GM12878 (cell line): ENCODE measurements around the gene ELAVL4. TPM values are rescaled to one million over a fixed set of nuclear protein-coding genes. Genes with fewer than 3 reads are reported as not detected.

Source experiments
- ATAC-seq: fragments of 200-7000 bp; cut with Tn5 transposase; 3 replicates; pipeline ENCODE4 v1.9.1; 2020; ENCODE audit warnings: mild to moderate bottlenecking, moderate library complexity
- BruUV-seq: library from RNA; stranded (reverse); fragments of 400-500 nt; replicated peaks from 2 replicates; lab custom pipeline; 2021; lab: Mats Ljungman, UMichigan
- CTCF ChIA-PET: fragments of 300-600 bp; sonication (Branson Sonifier 250); formaldehyde crosslinking; extraction: SDS; loops from one replicate; lab custom pipeline; 2021; ENCODE audit warnings: inconsistent platforms; lab: Yijun Ruan, JAX
- POLR2A ChIA-PET: fragments of 350-600 bp; formaldehyde crosslinking; extraction: SDS; loops from one replicate; lab custom pipeline; 2021; ENCODE audit warnings: inconsistent platforms; lab: Charles Lee
- RAD21 ChIA-PET: fragments of 300-600 bp; sonication (Branson Sonifier 250); formaldehyde crosslinking; loops from one replicate; lab custom pipeline; 2023; ENCODE audit warnings: antibody characterized with exemption; ENCODE audit not compliant: unreplicated experiment; lab: Charles Lee
- SMC1A ChIA-PET: fragments of 300-600 bp; sonication (Branson Sonifier 250); formaldehyde crosslinking; loops from one replicate; lab custom pipeline; 2023; ENCODE audit not compliant: unreplicated experiment, uncharacterized antibody; lab: Charles Lee
- DNase-seq: peaks from one replicate; pipeline ENCODE4 v3.0.0-alpha.2; 2011; ENCODE audit warnings: low read depth, low spot score
- FAIRE-seq: peaks from 3 replicates; lab custom pipeline; 2011; peaks lifted over from hg19 to GRCh38; lab: Jason Lieb, UNC
- H2AFZ ChIP-seq: 2 replicates; pipeline ENCODE4 v1.6.0; 2011; ENCODE audit warnings: low read depth, low read length, control low read depth; ENCODE audit not compliant: control insufficient read depth
- H3K27ac ChIP-seq: 2 replicates; pipeline ENCODE4 v1.5.1; 2011; ENCODE audit warnings: control low read depth; ENCODE audit not compliant: control insufficient read depth, insufficient read depth
- H3K27me3 ChIP-seq, 2 experiments: replicated peaks in 1 of 2; 2 replicates each; pipeline versions ENCODE4 v1.6.0 to v1.6.1; 2011; ENCODE audit warnings: low read length in 1 of 2; ENCODE audit not compliant: control insufficient read depth in 2 of 2, insufficient read depth in 2 of 2
- H3K36me3 ChIP-seq, 2 experiments: 2 replicates each; pipeline ENCODE4 v1.5.1; 2011; ENCODE audit warnings: low read length in 1 of 2; ENCODE audit not compliant: control insufficient read depth in 2 of 2, insufficient read depth in 2 of 2
- H3K4me1 ChIP-seq: 2 replicates; pipeline ENCODE4 v1.6.1; 2011; ENCODE audit warnings: mild to moderate bottlenecking, low read length, moderate library complexity, mixed read lengths; ENCODE audit not compliant: control insufficient read depth, insufficient read depth
- H3K4me2 ChIP-seq: 2 replicates; pipeline ENCODE4 v1.6.0; 2011; ENCODE audit warnings: control low read depth; ENCODE audit not compliant: control insufficient read depth, insufficient read depth
- H3K4me3 ChIP-seq: fragments of 200-600 bp; sonication (generic); 2 replicates; pipeline ENCODE4 v1.5.1; 2016
- H3K79me2 ChIP-seq: 2 replicates; pipeline ENCODE4 v1.6.0; 2011; ENCODE audit warnings: low read length; ENCODE audit not compliant: control insufficient read depth, insufficient read depth
- H3K9ac ChIP-seq: 2 replicates; pipeline ENCODE4 v1.8.0; 2011; ENCODE audit warnings: low read length, control low read depth, mixed read lengths; ENCODE audit not compliant: control insufficient read depth, insufficient read depth
- H3K9me3 ChIP-seq: replicated peaks from 3 replicates; pipeline ENCODE4 v1.5.1; 2011; ENCODE audit warnings: mild to moderate bottlenecking, low read length; ENCODE audit not compliant: control insufficient read depth, insufficient read depth
- H4K20me1 ChIP-seq: 2 replicates; pipeline ENCODE4 v1.6.0; 2011; ENCODE audit not compliant: control insufficient read depth, insufficient read depth
- BHLHE40 ChIP-seq, 2 experiments: fragments of 450-650 bp in 1 of 2; IDR thresholded peaks; 2 replicates each; pipeline ENCODE4 v1.6.1; 2011 to 2017; ENCODE audit warnings: low read depth in 2 of 2, borderline replicate concordance in 1 of 2, improper control_type of control experiment in 1 of 2, low read length in 1 of 2, mild to moderate bottlenecking in 1 of 2
- CHD1 ChIP-seq: IDR thresholded peaks from 2 replicates; pipeline ENCODE4 v1.6.1; 2012; ENCODE audit warnings: low read depth, low read length, improper control_type of control experiment
- FOS ChIP-seq: IDR thresholded peaks from 3 replicates; pipeline ENCODE4 v1.6.1; 2011; ENCODE audit warnings: borderline replicate concordance; ENCODE audit not compliant: insufficient read length; ENCODE audit errors: extremely low read depth
- HDGF ChIP-seq: fragments of 450-650 bp; IDR thresholded peaks from 2 replicates; pipeline ENCODE4 v1.6.1; 2016; ENCODE audit warnings: antibody characterized with exemption
- HSF1 ChIP-seq: fragments of 150-350 bp; IDR thresholded peaks from 2 replicates; pipeline ENCODE4 v1.6.1; 2014; ENCODE audit warnings: mild to moderate bottlenecking, low read depth, low read length
- NR2C2 ChIP-seq: IDR thresholded peaks from 2 replicates; pipeline ENCODE4 v1.6.1; 2011; ENCODE audit warnings: borderline replicate concordance, low read depth; ENCODE audit not compliant: control insufficient read depth, insufficient read length
- POLR2AphosphoS5 ChIP-seq: IDR thresholded peaks from 2 replicates; pipeline ENCODE4 v1.6.1; 2011; ENCODE audit warnings: mild to moderate bottlenecking, low read length, inconsistent platforms
- RCOR1 ChIP-seq: conservative IDR thresholded peaks from 2 replicates; pipeline ENCODE4 v1.6.1; 2012; ENCODE audit warnings: low read depth, low read length, improper control_type of control experiment
- TAF1 ChIP-seq: IDR thresholded peaks from 2 replicates; pipeline ENCODE4 v1.6.1; 2011; ENCODE audit warnings: mild to moderate bottlenecking, low read depth, low read length, borderline replicate concordance
- YY1 ChIP-seq: IDR thresholded peaks from 2 replicates; pipeline ENCODE4 v1.6.1; 2011; ENCODE audit warnings: low read depth, mild to moderate bottlenecking, low read length
- ZNF207 ChIP-seq: fragments of 450-650 bp; IDR thresholded peaks from 2 replicates; pipeline ENCODE4 v1.6.1; 2014; ENCODE audit warnings: antibody characterized with exemption, mild to moderate bottlenecking, borderline replicate concordance
- WGBS: methylation state at CpG from one replicate; pipeline ENCODE4 v1.1.6; 2016; ENCODE audit warnings: low lambda C conversion rate; ENCODE audit not compliant: insufficient replicate concordance, insufficient coverage; ENCODE audit errors: missing lambda C conversion rate; 5-methylcytosine and 5-hydroxymethylcytosine counted together
- in situ Hi-C: fragments of 300-500 bp; cut with MboI; formaldehyde crosslinking; loops from 9 replicates; pipeline ENCODE4 v1.14.3; 2018; ENCODE audit warnings: mixed read lengths
- intact Hi-C: fragments of 100-400 bp; cut with micrococcal nuclease; formaldehyde crosslinking; loops from one replicate; pipeline ENCODE4 v1.14.2; 2022; ENCODE audit not compliant: unreplicated experiment
- polyA plus RNA-seq, 11 experiments: library from polyadenylated mRNA; depleted of rRNA in 4 of 11; unstranded in 6 of 11; stranded (reverse) in 5 of 11; fragments of >200 nt; fragmentation: Nextera tagmentation in 4 of 11; fragmentation: Illumina TruSeq in 1 of 11; extraction: Ambion mirVana in 4 of 11; extraction: Trizol in 1 of 11; gene quantifications; 1 replicate in 1 of 11; 2 replicates in 10 of 11; pipeline versions ENCODE4 v1.2.1 to v1.2.3, GENCODE V29; 2011 to 2016; ENCODE audit warnings: inconsistent platforms in 2 of 11, missing spikeins in 2 of 11, low read depth in 1 of 11
- total RNA-seq, 4 experiments: library from RNA; depleted of rRNA in 3 of 4; stranded (reverse); fragments of >200 nt in 3 of 4; fragmentation: Illumina TruSeq in 1 of 4; extraction: Trizol in 1 of 4; gene quantifications; 2 replicates each; pipeline versions ENCODE4 v1.2.1 to v1.2.3, GENCODE V29; 2013 to 2021
- TF ChIP-seq, protein P1 (sequence below): fragments of 150-350 bp; IDR thresholded peaks from 2 replicates; pipeline ENCODE4 v1.6.1; 2016; ENCODE audit warnings: low read depth, low read length
- TF ChIP-seq, protein P2 (sequence below): fragments of 450-650 bp; IDR thresholded peaks from 2 replicates; pipeline ENCODE4 v1.6.1; 2017; ENCODE audit warnings: borderline replicate concordance

The ELAVL4 gene
- total and polyA plus RNA-seq, 10 of the 15 experiments (the other 5 are each of a cell fraction or from before 2014, with no cell fraction given): 0.10 to 0.53 (median 0.17) TPM; not detected in 6

DNA sequence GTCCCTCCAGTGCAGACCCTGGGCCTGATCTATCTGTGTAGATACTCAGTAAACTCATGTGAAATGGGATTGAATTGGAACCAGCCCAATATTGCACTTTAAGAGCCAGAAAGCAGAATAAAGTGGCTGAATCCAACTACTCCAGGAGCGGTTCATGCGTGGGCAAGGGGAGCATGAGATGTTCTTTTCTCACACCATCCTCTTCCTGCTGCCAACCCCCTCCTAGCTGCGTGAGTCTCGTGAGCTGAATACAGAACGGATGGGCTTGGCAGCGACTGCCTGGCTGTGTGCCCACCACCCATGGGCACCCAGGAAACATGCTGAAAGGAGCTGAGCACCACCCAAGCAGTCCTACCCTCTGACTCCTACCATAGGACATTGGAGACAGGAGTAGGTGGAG lies 128.3 kb downstream of the ELAVL4 start (continued):
- TF ChIP-seq, protein P1, sequence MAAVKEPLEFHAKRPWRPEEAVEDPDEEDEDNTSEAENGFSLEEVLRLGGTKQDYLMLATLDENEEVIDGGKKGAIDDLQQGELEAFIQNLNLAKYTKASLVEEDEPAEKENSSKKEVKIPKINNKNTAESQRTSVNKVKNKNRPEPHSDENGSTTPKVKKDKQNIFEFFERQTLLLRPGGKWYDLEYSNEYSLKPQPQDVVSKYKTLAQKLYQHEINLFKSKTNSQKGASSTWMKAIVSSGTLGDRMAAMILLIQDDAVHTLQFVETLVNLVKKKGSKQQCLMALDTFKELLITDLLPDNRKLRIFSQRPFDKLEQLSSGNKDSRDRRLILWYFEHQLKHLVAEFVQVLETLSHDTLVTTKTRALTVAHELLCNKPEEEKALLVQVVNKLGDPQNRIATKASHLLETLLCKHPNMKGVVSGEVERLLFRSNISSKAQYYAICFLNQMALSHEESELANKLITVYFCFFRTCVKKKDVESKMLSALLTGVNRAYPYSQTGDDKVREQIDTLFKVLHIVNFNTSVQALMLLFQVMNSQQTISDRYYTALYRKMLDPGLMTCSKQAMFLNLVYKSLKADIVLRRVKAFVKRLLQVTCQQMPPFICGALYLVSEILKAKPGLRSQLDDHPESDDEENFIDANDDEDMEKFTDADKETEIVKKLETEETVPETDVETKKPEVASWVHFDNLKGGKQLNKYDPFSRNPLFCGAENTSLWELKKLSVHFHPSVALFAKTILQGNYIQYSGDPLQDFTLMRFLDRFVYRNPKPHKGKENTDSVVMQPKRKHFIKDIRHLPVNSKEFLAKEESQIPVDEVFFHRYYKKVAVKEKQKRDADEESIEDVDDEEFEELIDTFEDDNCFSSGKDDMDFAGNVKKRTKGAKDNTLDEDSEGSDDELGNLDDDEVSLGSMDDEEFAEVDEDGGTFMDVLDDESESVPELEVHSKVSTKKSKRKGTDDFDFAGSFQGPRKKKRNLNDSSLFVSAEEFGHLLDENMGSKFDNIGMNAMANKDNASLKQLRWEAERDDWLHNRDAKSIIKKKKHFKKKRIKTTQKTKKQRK: no peak
- TF ChIP-seq RCOR1 (no peak), BHLHE40 (IDR thresholded peaks at IDR 0.05; ENCODE audit: borderline replicate concordance in 1 of 2, low read depth in 2 of 2, low read length in 1 of 2) (no peak), TAF1 (no peak), CHD1 (no peak), POLR2AphosphoS5 (no peak)

DNA sequence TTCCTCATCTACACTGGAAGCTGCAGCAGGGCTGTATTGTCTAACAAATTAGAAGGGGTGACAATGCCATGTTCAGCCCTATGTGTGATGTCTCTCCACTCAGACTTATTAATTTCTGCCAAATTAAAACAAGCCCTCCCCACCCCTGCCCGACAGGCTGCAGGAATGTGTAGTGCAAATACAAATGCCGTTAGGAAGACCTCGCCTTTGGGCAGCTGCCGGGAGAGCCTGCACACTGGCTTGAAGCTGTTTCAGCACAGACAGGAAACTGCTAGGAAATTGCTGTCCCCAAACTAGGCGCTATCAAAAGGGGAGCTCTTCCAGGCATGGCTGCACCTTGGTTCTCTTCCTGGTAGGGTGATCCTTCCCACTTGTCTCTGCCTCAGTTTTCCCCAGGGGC lies 135.2 kb downstream of the ELAVL4 start:
- H3K79me2 ChIP-seq: no peaks in the 10 kb centered on the region
- SMC1A ChIA-PET: no interaction called here
- H3K4me2 ChIP-seq: no peak overlapping the region
- no peak for FAIRE-seq
- no peak overlapping the region for H2AFZ ChIP-seq
- RAD21 ChIA-PET: no interaction called here
- H3K36me3 ChIP-seq: no peaks in the 10 kb centered on the region
- POLR2A ChIA-PET: no interaction called here
- CTCF ChIA-PET: no interaction called here
- H3K9ac ChIP-seq: no peak overlapping the region
- no peaks in the 10 kb centered on the region for H3K27me3 ChIP-seq
- no peaks in the 10 kb centered on the region for H4K20me1 ChIP-seq
- WGBS: 0% methylated on average over 5 of the region's 5 CpGs
- no peaks in the 10 kb centered on the region for H3K4me1 ChIP-seq
- no peak overlapping the region for H3K4me3 ChIP-seq
- in situ Hi-C loops: no loop called here
- ATAC-seq: no peak
- no TSS peak for BruUV-seq
- no peaks in the 10 kb centered on the region for H3K9me3 ChIP-seq
- H3K27ac ChIP-seq: no peak overlapping the region
- intact Hi-C loops: no loop called here
- no peak for DNase-seq
- no peak for TF ChIP-seq HDGF
- no peak for TF ChIP-seq FOS
- TF ChIP-seq, protein P2, sequence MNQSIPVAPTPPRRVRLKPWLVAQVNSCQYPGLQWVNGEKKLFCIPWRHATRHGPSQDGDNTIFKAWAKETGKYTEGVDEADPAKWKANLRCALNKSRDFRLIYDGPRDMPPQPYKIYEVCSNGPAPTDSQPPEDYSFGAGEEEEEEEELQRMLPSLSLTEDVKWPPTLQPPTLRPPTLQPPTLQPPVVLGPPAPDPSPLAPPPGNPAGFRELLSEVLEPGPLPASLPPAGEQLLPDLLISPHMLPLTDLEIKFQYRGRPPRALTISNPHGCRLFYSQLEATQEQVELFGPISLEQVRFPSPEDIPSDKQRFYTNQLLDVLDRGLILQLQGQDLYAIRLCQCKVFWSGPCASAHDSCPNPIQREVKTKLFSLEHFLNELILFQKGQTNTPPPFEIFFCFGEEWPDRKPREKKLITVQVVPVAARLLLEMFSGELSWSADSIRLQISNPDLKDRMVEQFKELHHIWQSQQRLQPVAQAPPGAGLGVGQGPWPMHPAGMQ: no peak
- no peak for TF ChIP-seq HSF1
- no peak for TF ChIP-seq RCOR1
- no peak for TF ChIP-seq YY1
- TF ChIP-seq ZNF207: no peak
- no peak for TF ChIP-seq NR2C2
